GM18502 (cell line): ENCODE measurements around the gene RTN4RL1.

Source experiments
- ATAC-seq: cut with Tn5 transposase; IDR thresholded peaks from one replicate; pipeline ENCODE4 v1.9.1; 2021; ENCODE audit warnings: mild to moderate bottlenecking; ENCODE audit not compliant: unreplicated experiment, poor library complexity

The RTN4RL1 gene

GRCh38 chr17:2025220-2025621 is at the start of gene RTN4RL1:
Gene RTN4RL1 (minus strand): TSS chr17:2025334. CDS start chr17:2024865, 469 bp downstream.
- ATAC-seq = no peak

GRCh38 chr17:2074919-2075318 is 49.8 kb upstream of the RTN4RL1 start:
- ATAC-seq = no peak

- no peak for ATAC-seq
These were observed 46.5 kb upstream of the RTN4RL1 start for GRCh38 chr17:2071455-2072281.

GRCh38 chr17:2071024-2071385 is 45.9 kb upstream of the RTN4RL1 start:
- no peak for ATAC-seq

- ATAC-seq = peak; percentile 76
These were observed 45.3 kb upstream of the RTN4RL1 start for GRCh38 chr17:2070241-2071023.

- no peak for ATAC-seq
These were observed 43.5 kb upstream of the RTN4RL1 start for GRCh38 chr17:2068519-2069051.

- ATAC-seq = no peak
These were observed 42.9 kb upstream of the RTN4RL1 start for GRCh38 chr17:2068031-2068518.

GRCh38 chr17:2067608-2068024 is 42.5 kb upstream of the RTN4RL1 start:
- ATAC-seq = no peak

GRCh38 chr17:2067048-2067561 is 42.0 kb upstream of the RTN4RL1 start:
- no peak for ATAC-seq

- ATAC-seq = no peak
These were observed 40.8 kb upstream of the RTN4RL1 start for GRCh38 chr17:2065949-2066400.

- ATAC-seq = no peak
These were observed 40.0 kb upstream of the RTN4RL1 start for GRCh38 chr17:2064980-2065785.

- no peak for ATAC-seq
These were observed 39.4 kb upstream of the RTN4RL1 start for GRCh38 chr17:2064520-2064971.

- no peak for ATAC-seq
These were observed 39.0 kb upstream of the RTN4RL1 start for GRCh38 chr17:2064147-2064489.

GRCh38 chr17:2063261-2064146 is 38.4 kb upstream of the RTN4RL1 start:
- ATAC-seq = no peak

- no peak for ATAC-seq
These were observed 37.5 kb upstream of the RTN4RL1 start for GRCh38 chr17:2062571-2063183.

- ATAC-seq = no peak
These were observed 36.4 kb upstream of the RTN4RL1 start for GRCh38 chr17:2061441-2061958.

GRCh38 chr17:2060681-2061440 is 35.7 kb upstream of the RTN4RL1 start:
- ATAC-seq = no peak

GRCh38 chr17:2060385-2060658 is 35.2 kb upstream of the RTN4RL1 start:
- no peak for ATAC-seq
